Astrocyte of the spinal cord (primary cell): Measurements from ENCODE around the gene ABCC8.

Experiments
- DNase-seq: peaks from one replicate; pipeline ENCODE4 v3.0.0; 2011; ENCODE audit warnings: low read depth, low spot score
- H3K4me3 ChIP-seq: 2 replicates; pipeline ENCODE4 v1.5.1; 2011; ENCODE audit warnings: low read depth, mild to moderate bottlenecking, low read length, moderate library complexity
- in situ Hi-C: cut with HindIII; loops from 2 replicates; pipeline ENCODE4 v1.10.0; 2017; ENCODE audit warnings: low sequenced_read_pairs
- TF ChIP-seq, protein P1 (sequence below): IDR thresholded peaks from 2 replicates; pipeline ENCODE4 v1.5.1; 2012; ENCODE audit warnings: low read depth, mild to moderate bottlenecking, low read length, inconsistent platforms

ABCC8 gene

GRCh38 chr11:17395554-17395961 is 81.1 kb downstream of the ABCC8 start:
- no peak for DNase-seq
- H3K4me3 ChIP-seq: no peak overlapping the region
- in situ Hi-C loops: no loop called here
- TF ChIP-seq, protein P1, sequence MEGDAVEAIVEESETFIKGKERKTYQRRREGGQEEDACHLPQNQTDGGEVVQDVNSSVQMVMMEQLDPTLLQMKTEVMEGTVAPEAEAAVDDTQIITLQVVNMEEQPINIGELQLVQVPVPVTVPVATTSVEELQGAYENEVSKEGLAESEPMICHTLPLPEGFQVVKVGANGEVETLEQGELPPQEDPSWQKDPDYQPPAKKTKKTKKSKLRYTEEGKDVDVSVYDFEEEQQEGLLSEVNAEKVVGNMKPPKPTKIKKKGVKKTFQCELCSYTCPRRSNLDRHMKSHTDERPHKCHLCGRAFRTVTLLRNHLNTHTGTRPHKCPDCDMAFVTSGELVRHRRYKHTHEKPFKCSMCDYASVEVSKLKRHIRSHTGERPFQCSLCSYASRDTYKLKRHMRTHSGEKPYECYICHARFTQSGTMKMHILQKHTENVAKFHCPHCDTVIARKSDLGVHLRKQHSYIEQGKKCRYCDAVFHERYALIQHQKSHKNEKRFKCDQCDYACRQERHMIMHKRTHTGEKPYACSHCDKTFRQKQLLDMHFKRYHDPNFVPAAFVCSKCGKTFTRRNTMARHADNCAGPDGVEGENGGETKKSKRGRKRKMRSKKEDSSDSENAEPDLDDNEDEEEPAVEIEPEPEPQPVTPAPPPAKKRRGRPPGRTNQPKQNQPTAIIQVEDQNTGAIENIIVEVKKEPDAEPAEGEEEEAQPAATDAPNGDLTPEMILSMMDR: no peak

GRCh38 chr11:17394743-17395390 is 81.8 kb downstream of the ABCC8 start:
- in situ Hi-C loops: no loop called here
- DNase-seq: no peak
- TF ChIP-seq, protein P1: no peak
- H3K4me3 ChIP-seq: no peak overlapping the region

GRCh38 chr11:17393472-17393871 is 83.2 kb downstream of the ABCC8 start:
- in situ Hi-C loops: no loop called here
- H3K4me3 ChIP-seq: no peak overlapping the region
- TF ChIP-seq, protein P1: no peak
- no peak for DNase-seq

DNA sequence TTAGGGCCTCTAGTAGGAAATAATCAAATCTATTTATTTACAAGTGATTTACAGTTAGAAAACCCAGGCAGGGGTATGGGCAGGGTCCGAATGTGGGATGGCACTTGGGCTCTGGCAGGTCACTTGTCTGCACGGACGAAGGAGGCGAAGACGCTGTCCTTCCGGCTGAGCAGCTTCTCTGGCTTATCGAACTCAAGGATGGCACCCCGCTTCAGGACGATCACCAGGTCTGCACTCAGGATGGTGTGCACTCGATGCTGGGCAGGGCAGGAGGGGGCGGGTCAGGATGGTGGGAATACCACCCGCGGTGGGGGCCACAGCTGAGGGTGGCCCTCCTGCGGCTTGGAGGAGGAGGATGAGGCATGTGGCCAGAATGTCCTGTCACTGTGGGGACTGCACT is 83.8 kb downstream of the ABCC8 start:
- H3K4me3 ChIP-seq: no peak overlapping the region
- no peak for DNase-seq
- TF ChIP-seq, protein P1: no peak
- in situ Hi-C loops: no loop called here

- DNase-seq: no peak
- in situ Hi-C loops: no loop called here
- no peak overlapping the region for H3K4me3 ChIP-seq
- TF ChIP-seq, protein P1: no peak
These were observed 84.9 kb downstream of the ABCC8 start for GRCh38 chr11:17391493-17392355.

DNA sequence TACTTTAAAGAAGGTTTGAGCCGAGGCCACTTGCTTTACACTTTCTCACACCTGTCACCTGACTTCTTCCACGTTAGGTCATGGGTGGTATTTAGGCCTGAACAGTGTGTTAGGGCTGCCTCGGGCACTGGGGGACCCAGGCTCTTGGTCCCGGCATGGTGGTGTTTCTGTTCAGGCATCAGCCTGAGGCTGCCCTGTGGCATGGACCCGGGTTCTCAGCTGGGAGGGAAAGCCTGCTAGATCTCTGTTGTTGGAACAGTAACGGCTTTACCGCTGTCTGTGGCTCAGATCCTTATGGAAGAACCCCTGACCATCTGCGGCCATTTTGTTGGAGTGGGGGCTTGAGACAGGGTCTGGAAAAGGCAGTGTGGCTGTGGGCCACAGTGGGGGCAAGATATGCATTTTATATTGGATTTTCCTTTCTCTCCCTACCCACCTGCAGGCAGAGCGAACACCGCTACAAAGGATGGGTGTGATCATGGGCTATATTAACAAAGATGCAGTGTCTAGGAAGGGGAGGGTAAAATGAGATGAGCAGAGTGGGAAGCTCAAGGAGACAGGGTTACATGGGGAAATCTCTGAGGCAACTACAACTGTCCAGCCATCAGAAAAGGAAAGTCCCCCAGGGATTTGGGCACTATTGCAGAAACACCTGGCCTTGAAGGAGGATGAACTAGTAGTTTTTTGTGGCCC is 86.5 kb downstream of the ABCC8 start:
- no peak for DNase-seq
- in situ Hi-C loops: no loop called here
- H3K4me3 ChIP-seq: no peak overlapping the region
- TF ChIP-seq, protein P1: no peak
